Measurements from ENCODE around the gene IGLL5. TPM values are rescaled to one million over a fixed set of nuclear protein-coding genes. Genes with fewer than 3 reads are reported as not detected.

Gene IGLL5
- total and polyA plus RNA-seq, 3 donors from 2014 or later, result 0.94 to 9.8 (median 1.4) TPM

GRCh38 chr22:22888571-22889353 lies 1.1 kb downstream of the IGLL5 start:
- no peak for DNase-seq
- Histone ChIP-seq H3K27me3 (no peaks in the 10 kb centered on the region), H3K4me3 (no peak overlapping the region), H3K36me3 (ENCODE audit: low read depth, missing control alignments) (no peaks in the 10 kb centered on the region), H3K9me3 (no peaks in the 10 kb centered on the region), H3K4me1 (no peaks in the 10 kb centered on the region), H3K27ac (no peak overlapping the region)
- intact Hi-C loops (cut with DNase I; ENCODE audit: low total_unique reads), result no loop called here
- WGBS, 2 donors, result 80% methylated on average over 12 to 13 of the region's 13 CpGs
- no peak for TF ChIP-seq POLR2A (IDR thresholded peaks at IDR 0.05)
- no peak for TF ChIP-seq CTCF (IDR thresholded peaks at IDR 0.05)

DNA sequence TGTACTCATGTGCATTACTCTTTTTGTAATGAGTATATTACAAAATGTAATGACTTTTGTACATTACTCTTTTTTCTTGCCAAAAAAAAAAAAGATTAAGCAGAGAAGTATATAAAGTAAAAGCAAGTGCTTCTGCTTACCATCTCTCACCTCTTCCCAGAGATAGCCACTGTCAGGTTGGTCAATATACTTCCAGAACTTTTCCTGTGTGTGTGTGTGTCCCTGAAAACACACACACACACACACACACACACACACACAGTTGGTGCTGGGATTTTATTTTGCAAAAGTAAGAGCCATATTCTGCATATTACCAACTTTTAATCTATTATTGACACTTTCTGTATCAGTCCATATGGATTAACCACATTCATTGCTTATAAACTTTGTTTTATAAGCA lies 2.5 kb downstream of the IGLL5 start:
- TF ChIP-seq POLR2A (IDR thresholded peaks at IDR 0.05), result no peak
- TF ChIP-seq CTCF (IDR thresholded peaks at IDR 0.05), result no peak
- no peak for DNase-seq
- H3K4me3 ChIP-seq, result no peak overlapping the region
- intact Hi-C loops (cut with DNase I; ENCODE audit: low total_unique reads), result no loop called here
- H3K9me3 ChIP-seq, result no peaks in the 10 kb centered on the region
- no peaks in the 10 kb centered on the region for H3K27me3 ChIP-seq
- H3K4me1 ChIP-seq, result no peaks in the 10 kb centered on the region
- H3K27ac ChIP-seq, result no peak overlapping the region
- H3K36me3 ChIP-seq (ENCODE audit: low read depth, missing control alignments), result no peaks in the 10 kb centered on the region

DNA sequence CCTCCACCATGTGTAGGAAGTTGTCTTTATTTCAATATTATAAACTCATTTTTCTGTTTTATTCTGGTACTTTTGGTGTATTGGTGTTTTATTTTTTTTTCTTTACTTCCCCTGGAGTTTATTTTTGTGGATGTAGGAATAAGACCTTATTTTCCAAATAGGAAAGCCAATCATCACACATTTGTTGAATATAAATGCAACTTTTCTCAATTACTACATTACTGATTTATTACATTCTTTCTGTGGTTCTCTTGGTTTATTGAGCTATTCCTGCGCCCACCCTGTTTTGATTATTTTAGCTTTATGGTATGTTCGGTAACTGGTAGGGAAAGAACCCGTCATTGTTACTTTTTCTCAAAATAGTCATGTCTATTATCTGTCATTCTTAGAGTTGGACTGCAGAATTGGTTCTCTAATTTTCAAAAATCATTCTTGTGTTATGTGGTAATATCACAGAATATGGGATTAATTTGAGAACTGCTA lies 3.6 kb downstream of the IGLL5 start:
- TF ChIP-seq POLR2A (IDR thresholded peaks at IDR 0.05), result no peak
- no peak for TF ChIP-seq CTCF (IDR thresholded peaks at IDR 0.05)
- H3K27ac ChIP-seq, result no peak overlapping the region
- 79 to 81% methylated on average over 3 of the region's 3 CpGs for WGBS, 2 donors
- no peak overlapping the region for H3K4me3 ChIP-seq
- no peaks in the 10 kb centered on the region for H3K36me3 ChIP-seq (ENCODE audit: low read depth, missing control alignments)
- H3K4me1 ChIP-seq, result no peaks in the 10 kb centered on the region
- no peak for DNase-seq
- H3K27me3 ChIP-seq, result no peaks in the 10 kb centered on the region
- no peaks in the 10 kb centered on the region for H3K9me3 ChIP-seq
- intact Hi-C loops (cut with DNase I; ENCODE audit: low total_unique reads), result no loop called here

DNA sequence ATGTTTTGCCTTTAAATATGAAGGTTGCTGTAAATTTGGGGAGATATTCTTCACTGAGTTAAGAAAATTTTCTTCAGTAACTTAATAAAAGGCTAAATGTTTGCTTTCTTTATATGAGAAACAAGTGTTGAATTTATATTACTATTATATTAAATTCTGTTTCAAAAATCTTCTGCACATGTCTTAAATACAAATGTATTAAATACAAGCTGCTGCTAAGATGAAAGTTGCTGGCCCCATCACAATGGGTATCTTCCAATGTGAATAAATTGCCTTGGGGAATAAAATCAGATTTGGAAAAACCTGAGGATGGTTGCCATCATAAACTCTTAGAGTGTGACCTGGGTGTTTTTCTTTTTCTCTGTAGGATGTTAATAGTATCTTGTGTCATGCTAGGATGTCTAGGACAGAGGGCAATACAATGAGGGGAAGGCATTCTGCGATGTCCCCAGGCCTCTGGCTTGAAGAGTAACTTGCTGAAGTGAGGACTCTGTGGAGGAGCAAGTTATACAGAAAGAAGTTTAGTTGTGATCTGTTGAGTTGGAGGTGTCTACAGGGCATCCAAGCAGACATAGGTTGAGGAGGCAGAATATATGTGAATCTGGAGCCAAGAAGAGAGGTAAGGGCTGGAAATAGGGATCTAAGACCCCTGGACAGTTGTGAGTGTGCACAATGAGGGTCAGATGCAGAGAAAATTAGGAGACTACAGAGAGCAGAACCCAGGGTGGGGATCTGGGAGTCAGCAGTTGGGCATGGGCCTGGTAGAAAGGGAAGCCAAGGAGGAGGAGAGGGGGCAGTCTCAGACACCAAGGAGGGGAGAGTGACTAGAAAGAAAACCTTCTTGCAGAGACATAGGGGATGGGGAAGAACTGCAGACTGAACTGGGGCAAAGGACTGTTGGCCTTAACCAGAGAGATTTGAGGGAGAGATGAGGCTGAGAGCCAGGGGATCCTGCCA lies 4.8 kb downstream of the IGLL5 start:
- WGBS, 2 donors, result 76 to 100% methylated on average over 1 of the region's 1 CpG
- no peaks in the 10 kb centered on the region for H3K27me3 ChIP-seq
- TF ChIP-seq CTCF (IDR thresholded peaks at IDR 0.05) (no peak), POLR2A (IDR thresholded peaks at IDR 0.05) (no peak)
- H3K4me3 ChIP-seq, result no peak overlapping the region
- no peaks in the 10 kb centered on the region for H3K36me3 ChIP-seq (ENCODE audit: low read depth, missing control alignments)
- no peak for DNase-seq
- H3K4me1 ChIP-seq, result no peaks in the 10 kb centered on the region
- H3K9me3 ChIP-seq, result no peaks in the 10 kb centered on the region
- intact Hi-C loops (cut with DNase I; ENCODE audit: low total_unique reads), result no loop called here
- H3K27ac ChIP-seq, result no peak overlapping the region

All from testis (tissue), 3 donors.